AG08396 (cell line): ENCODE data around the gene CDCA3.
A peak's percentile ranks its signal among the peaks of the same experiment; 100 is the strongest.
"Not testable (repeated sequence)": the region's sequence is repeated elsewhere in the genome, so short reads cannot be mapped to it uniquely, and the experiment has no call there.

Experiments
- DNase-seq: peaks from one replicate; pipeline ENCODE4 v3.0.0; 2012; ENCODE audit warnings: low spot score, mixed read lengths

Gene CDCA3

DNA sequence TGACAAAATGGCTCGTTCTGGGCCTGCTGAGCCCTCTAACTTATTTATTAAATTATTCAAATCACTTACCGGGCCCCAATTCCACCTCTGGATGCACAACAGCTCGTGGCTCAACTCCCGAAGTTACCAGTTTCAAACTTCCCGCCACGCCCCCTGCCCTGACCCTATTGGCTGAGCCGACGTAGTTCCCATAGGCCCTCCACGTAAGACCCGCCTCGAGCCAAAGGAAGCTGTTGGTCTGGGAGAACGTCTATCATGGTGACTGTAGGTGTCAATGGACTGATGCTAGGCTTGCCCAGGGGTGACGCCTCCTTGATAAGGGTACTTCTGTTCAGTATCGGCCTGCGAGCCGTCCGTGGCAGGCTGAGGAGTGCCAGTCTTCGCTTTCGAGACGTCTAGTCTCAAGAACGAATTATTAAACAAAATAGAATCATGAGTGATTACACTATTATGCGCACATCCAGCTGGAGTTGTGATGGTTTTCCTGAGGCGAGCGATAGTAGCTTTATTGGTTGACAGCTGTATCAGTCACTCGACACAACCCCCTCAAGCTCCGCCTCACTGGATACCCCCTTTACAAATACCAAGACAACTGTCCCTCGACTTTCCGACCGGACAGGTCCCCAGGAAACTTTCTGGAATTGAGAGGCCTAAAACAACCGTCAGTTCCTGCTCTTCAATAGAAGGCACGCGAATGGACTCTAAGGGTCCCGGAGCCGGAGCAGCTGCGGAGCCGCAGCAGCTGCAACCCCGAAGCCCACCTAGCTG, at the start of gene CDCA3:
Gene CDCA3 (minus strand): TSS at position 134 of the 768 bp plus-strand sequence. CDS start 334 bp downstream, outside the sequence.
- peak; percentile 99 for DNase-seq

- no peak for DNase-seq
Observed at GRCh38 chr12:6899837-6900519, 48.9 kb upstream of the CDCA3 start.

- no peak for DNase-seq
Observed at GRCh38 chr12:6899427-6899826, 48.3 kb upstream of the CDCA3 start.

DNA sequence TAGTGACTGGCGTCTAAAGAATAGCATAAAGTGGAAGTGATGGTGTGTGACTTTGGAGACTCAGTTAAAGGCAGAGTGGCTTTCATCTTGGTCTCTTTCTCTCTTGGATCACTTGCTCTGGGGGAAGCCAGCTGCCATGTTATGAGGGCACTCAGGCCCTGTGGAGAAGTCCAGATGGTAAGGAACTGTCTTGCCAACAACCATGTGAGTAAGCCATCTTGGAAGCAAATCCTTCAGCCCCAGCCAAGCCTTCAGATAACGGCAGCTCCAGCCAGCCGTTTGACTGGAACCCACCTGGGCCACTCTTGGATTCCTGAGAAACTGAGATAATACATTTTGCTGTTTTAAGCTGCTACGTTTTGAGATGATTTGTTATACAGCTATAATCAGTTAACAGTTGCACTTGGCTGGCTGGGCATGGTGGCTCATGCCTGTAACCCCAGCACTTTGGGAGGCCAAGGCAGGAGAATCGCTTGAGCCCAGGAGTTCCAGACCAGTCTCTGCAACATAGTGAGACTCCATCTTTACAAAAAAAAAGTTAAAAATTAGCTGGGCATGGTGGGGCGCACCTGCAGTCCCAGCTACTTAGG, 45.9 kb upstream of the CDCA3 start:
- no peak for DNase-seq

DNA sequence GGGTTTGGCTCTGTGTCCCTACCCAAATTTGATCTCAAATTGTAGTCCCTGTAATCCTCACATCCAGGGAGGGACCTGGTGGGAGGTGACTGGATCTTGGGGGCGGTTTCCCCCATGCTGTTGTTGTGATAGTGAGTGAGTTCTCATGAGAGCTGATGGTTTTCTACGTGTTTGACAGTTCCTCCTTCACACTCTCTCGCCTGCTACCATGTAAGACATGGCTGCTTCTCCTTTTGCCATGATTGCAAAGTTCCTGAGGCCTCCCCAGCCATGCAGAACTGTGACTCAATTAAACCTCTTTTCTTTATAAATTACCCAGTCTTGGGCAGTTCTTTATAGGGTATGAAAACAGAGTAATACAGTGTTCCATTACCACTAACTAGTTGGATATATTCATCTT, 43.2 kb upstream of the CDCA3 start:
- DNase-seq, result no peak

DNA sequence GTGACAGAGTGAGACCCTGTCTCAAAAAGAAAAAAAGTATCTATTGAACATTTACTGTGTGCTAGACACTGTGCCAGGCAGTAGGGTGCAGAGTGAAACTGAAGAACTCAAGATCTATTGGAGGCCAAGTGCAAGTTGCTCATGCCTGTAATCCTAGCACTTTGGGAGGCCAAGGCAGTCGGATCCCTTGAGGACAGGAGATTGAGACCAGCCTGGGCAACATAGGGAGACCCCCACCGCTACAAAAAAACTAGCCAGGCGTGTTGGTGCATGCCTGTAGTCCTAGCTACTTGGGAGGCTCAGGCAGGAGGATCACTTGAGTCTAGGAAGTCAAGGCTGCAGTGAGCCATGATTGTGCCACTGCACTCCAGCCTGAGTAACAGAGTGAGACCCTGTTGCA, 41.6 kb upstream of the CDCA3 start:
- not testable (repeated sequence) for DNase-seq

DNA sequence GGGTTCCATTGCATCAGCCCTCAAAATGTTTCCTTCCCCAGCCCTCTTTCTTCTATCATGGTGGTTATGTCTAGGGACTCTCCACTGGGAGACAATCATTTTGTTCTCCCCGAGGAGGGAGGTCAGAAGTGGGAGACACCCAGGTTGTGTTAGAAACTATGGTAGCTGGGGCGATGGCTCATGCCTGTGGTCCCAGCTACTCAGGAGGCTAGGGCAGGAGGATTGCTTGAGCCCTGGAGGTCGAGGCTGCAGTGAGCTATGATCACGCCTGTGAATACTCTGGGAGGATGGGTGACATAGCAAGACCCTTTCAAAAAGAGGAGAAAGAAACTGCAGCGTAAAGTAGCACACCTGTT, 40.5 kb upstream of the CDCA3 start:
- DNase-seq, result no peak

DNA sequence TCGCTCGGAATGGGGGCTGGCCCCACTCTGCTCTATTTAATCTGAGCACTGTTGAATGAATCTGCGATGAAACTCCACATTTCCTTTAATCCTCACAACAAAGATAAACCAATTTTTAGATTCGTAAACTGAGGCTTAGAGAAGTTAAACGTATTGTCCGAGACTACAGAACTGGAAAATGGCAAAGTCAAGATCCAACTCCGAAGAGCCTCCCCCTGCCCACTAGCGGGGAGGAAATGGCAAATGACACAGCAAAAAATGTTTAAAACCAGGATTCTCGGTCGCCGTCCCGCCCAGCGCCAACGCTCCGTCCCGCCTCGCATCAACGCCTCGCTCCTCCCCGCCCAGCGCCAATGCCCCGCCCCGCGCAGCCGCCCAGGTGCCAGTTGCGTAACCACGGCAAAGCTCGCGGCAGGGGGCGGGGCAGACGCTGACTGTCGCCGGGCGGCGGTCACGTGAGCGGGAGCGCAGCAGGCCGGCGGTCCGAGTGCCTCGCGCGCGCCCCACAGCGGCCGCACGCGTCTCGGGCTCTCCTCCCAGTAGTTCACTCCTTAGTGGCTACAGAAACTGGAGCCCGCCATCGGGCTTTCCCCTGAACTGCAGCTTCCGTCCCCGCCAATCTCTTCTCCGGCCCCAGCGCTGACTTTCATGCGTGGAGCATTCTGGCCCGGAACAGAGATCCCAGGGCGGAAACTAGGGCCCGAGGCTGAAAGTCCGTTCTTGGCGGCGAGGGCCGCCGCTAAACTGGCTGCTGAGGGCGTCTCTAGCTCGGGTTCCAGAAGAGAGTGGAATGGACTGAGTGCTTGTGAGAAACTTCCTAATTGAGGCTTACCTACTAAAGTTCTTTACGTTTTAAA, 39.9 kb upstream of the CDCA3 start:
- peak; percentile 98 for DNase-seq

DNA sequence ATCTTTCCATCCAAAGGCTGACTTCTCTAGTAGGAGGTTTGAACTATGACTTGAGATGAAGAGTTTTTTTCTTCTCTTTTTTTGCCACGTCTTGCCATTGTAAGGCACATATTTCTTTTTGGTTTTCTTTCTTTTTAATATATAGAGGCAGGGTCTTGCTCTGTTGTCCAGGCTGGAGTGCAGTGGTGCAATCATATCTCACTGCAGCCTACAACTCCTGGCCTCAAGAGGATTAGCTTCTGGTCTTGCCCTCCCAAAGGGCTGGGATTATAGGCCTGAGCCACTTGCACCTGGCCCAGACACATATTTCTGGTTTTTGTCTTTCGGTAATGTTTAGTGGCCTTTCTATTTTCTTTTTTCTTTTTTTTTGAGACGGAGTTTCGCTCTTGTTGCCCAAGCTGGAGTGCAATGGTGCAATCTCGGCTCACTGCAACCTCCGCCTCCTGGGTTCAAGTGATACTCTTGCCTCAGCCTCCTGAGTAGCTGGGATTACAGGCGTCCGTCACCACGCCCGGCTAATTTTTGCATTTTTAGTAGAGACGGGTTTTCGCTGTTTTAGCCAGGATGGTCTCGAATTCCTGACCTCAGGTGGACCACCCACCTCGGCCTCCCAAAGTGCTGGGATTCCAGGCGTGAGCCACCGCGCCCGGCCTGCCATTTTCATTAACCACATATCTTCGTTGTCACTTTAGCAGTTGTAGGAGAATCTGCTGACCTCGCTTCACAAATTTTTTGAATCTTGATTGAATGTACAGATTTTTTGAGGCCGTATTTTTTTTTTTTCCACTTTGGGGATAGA, 38.9 kb upstream of the CDCA3 start:
- not testable (repeated sequence) for DNase-seq

GRCh38 chr12:6888794-6889193, 37.7 kb upstream of the CDCA3 start:
- not testable (repeated sequence) for DNase-seq

- no peak for DNase-seq
Observed at GRCh38 chr12:6888360-6888759, 37.3 kb upstream of the CDCA3 start.

DNA sequence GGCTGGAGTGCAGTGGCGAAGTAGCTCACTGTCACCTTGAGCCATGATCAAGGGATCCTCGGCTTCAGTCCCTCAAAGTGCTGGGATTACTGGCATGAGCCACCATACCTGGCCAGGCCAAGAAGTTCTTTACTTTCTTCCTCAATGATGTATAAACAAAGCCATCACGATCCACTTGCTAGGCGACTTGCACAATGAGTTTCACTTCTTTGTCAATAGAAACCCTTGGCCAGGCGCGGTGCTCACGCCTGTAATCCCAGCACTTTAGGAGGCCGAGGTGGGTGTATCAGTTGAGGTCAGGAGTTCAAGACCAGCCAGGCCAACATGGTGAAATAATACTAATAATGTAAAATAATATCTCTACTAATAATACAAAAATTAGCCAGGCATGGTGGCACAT, 36.4 kb upstream of the CDCA3 start:
- DNase-seq, result no peak

GRCh38 chr12:6886206-6886999, 35.3 kb upstream of the CDCA3 start:
- not testable (repeated sequence) for DNase-seq

- DNase-seq, result no peak
Observed at GRCh38 chr12:6884539-6884938, 33.5 kb upstream of the CDCA3 start.

DNA sequence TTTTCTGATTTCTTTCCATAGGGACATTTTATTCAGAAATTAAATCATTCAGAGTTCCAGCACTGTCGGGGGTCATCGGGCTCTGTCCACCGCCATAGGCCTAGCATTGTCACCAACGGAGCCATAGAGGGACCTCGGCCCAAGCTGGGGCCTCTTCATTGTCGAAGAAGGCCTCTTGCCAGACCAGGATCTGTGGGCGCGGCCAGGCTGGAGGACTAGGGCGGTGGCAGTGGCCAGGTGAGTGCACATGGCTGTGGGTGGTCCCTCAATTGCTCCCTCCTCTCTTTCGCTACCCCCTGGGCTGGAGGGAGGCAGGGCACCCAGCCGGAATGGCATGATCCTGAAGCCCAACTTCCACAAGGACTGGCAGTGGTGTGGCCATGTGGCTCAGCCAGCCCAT, 32.6 kb upstream of the CDCA3 start:
- DNase-seq, result no peak

- no peak for DNase-seq
Observed at GRCh38 chr12:6883252-6883651, 32.2 kb upstream of the CDCA3 start.

- DNase-seq, result not testable (repeated sequence)
Observed at GRCh38 chr12:6879824-6880223, 28.7 kb upstream of the CDCA3 start.

GRCh38 chr12:6874015-6874368, 22.9 kb upstream of the CDCA3 start:
- not testable (repeated sequence) for DNase-seq

DNA sequence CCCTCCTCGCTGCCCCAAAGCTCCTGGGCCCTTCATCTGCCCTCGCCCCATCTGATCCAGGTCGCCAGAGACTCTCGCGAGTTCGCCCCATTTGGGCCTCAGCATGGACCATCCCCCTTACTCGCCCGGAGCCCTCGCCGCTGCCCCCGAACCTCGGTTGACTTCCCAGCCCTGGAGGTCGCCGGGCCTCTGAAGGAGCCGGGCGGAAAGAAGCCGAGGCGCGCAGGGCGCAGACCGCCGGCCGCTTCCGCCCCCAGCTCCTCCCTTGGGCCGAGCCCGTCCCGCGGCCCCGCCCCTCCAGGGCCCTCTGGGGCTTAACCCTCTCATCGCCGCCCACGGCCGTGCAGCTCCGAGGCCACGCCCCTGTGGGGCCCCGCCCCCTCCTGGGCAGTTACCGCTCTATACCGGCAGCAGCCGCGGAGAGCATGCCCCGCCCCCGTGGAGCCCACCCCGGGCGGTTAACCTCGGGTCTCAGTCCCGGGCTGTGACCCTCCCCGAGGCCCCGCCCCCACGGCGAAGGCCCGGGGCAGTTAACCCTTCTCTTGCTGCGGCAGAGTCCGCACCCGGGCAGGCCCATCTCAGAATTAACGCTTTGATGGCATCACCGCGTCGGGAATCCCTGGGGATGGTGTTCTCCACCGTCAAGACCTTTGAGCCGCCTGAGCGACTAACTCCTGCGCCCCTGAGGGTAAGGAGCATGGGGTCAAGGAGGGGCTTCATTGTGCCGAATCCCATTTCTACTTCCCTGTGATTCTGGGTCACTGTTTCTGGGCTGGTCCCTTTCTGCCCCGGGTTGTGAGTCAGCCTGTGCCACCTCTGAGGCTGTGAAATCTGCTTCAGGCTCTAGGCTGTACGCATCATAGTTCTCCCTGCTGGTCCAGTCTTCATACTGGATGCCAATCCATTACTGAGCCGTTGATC, 22.3 kb upstream of the CDCA3 start, which contains the start of gene SPSB2:
Gene SPSB2 (minus strand): TSS at position 210 of the 921 bp plus-strand sequence. CDS start 402 bp downstream, outside the sequence.
- peak; percentile 96 for DNase-seq
